PC-3 (cell line): ENCODE results near the gene TRABD.

ENCODE experiments used
- EZH2 ChIP-seq: fragments of 300-600 bp; sonication (generic); IDR thresholded peaks from one replicate; pipeline ENCODE4 v1.6.1; 2017; ENCODE audit warnings: antibody characterized with exemption, mild to moderate bottlenecking, low read length; ENCODE audit not compliant: unreplicated experiment
- EZH2phosphoT487 ChIP-seq: fragments of 300-600 bp; sonication (generic); IDR thresholded peaks from 2 replicates; pipeline ENCODE4 v1.6.1; 2018; ENCODE audit warnings: mild to moderate bottlenecking, antibody characterized with exemption, low read length, borderline replicate concordance
- TF ChIP-seq, protein P1 (sequence below): fragments of 300-600 bp; sonication (generic); conservative IDR thresholded peaks from 2 replicates; pipeline ENCODE4 v1.5.1; 2017; ENCODE audit warnings: antibody characterized with exemption, low read depth, mild to moderate bottlenecking, low read length

- TF ChIP-seq EZH2, result no peak
- TF ChIP-seq, protein P1, sequence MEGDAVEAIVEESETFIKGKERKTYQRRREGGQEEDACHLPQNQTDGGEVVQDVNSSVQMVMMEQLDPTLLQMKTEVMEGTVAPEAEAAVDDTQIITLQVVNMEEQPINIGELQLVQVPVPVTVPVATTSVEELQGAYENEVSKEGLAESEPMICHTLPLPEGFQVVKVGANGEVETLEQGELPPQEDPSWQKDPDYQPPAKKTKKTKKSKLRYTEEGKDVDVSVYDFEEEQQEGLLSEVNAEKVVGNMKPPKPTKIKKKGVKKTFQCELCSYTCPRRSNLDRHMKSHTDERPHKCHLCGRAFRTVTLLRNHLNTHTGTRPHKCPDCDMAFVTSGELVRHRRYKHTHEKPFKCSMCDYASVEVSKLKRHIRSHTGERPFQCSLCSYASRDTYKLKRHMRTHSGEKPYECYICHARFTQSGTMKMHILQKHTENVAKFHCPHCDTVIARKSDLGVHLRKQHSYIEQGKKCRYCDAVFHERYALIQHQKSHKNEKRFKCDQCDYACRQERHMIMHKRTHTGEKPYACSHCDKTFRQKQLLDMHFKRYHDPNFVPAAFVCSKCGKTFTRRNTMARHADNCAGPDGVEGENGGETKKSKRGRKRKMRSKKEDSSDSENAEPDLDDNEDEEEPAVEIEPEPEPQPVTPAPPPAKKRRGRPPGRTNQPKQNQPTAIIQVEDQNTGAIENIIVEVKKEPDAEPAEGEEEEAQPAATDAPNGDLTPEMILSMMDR, result no peak
- TF ChIP-seq EZH2phosphoT487, result no peak
These were observed 14.9 kb downstream of the TRABD start, which contains the start of gene SELENOO for GRCh38 chr22:50200461-50201190.
